Stimulated activated CD4-positive, alpha-beta T cell treated with anti-CD3 and anti-CD28 coated beads, Interleukin-15, amount 100 ng/mL, for 24 hours (primary cell): ENCODE results near the gene HIPK2.

Experiments used
- DNase-seq: peaks from one replicate; pipeline ENCODE4 v3.0.0-alpha.2; 2020

The HIPK2 gene

DNA sequence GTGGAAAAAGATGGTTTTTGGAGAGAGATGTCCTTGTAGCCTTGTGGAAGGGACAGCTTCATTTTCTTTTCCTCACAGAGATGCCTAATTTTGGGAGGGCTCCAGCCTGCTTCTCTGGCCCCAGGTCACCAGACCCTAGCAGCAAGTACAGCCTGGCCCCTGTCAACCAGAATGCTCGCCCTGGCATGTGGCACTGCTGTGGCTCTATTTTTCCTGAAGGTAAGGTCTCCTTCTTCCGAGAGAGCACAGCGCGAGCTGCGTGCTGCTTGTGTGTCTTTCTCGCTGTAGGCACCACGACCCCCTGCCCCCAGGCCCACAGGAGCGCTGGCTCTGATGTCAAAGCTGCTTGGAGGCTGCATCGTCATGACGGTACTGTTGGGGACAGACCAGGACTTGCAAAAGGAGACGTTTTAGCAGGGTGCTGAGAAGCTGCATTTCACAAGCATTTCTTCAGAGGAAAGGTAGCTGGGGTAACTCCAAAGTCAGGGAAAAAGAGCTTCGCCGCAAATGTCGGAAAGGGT, 195.6 kb downstream of the HIPK2 start:
- DNase-seq: no peak

DNA sequence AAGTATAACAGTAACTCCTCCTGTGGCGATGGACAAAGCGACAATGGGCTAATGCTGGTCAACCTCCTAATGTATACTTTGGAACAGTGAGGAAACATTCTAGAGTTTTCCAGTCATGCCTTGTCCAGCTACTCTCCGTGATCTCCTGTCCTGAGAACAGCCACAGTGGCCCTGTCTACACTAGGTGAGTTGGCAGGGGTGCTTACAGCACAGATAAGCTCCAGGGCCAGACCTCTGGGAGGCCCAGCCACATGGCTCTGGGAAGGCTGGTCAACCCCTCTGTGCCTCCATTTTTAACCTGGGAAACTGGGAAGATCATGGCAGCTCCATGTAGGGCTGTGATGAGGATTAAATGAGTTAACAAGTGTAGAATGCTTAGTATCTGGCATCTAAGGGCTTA, 197.4 kb downstream of the HIPK2 start:
- DNase-seq: no peak

DNA sequence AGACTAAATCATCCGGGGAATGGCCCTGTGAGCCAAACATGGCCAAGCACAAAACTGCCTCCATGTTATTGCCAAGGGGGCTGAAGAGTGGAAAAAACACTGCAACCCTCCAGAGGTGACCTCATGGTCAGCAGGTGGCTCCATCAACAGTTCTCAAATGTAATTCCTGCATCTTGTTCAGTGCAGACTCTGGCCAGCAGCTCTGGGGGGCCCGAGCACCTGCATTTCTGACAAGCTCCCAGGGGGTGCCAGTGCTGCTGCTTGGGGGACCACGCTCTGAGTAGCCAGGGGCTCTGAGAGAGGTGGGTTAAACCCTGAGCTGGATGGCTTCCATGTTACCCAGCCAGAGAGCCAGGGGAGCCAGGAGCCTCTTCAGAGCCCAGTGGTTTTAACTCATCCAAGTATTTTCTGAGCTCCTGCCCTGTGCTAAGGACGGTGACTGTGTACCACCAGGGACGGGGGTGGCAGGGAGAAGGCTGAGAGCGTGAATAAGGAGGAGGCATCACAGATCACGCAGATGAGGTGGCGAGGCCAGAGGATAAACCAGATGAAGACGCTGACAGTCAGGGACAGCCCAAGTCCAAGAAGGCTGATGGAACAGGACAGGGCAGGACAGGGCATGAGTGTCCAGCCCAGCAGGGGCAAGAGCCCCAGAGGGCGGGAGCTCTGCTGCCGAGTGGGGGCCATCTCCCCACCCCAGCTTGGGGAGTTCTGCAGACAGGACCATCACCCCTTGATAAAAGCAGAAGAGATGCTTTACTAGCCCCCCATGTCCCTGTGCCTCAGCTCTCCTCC, 201.4 kb downstream of the HIPK2 start:
- no peak for DNase-seq

DNA sequence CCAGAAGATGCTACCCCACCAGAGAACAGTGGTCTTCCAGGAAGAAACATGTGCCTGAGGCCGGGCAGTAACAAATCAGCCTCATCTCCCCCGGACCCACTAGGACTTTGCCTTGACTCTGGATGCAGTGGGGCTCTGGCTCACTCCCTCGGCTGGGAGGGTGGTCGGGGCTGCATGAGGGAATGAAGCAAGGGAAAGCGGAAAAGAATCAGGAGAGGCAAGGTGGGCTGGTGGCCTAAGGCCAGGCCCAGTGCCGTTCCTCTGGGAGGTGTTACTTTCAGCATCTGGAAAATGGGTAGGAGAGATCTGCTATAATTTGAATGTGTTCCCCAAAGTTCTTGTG, 202.5 kb downstream of the HIPK2 start:
- no peak for DNase-seq

DNA sequence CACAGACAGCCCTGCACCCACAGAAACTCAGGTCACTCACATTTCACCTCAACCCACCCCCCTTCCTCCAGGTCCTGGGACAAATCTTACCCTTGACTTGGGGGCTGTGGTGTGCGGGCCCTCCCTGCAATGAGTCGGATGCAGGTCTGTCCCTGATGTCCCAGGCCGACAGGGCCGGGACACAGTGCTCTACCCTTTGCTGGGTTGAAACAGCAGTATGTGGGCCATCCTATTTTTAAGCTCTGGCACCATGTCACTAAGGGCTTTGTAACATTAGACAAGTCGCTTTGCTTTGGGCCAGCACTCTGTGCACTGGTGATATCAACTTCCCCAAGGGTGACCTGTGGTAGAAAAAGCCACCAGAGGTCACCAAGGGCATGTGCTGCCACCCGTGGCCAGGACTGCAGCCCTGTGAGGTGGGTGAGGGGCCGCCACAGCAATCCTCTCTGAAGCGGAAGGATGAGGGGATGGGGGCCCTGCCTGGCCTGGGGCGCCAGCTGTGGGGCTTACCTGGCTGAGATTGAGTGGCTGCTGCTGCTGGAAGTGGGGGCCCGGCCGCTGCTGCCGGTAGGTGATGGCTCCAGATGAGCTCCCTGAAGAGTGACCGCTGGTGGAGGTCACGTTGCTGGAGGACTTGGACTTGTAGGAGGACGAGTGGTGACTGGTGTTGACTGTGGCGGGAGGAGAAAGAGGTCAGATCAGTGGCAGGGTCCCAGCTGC, 203.0 kb downstream of the HIPK2 start:
- no peak for DNase-seq

DNA sequence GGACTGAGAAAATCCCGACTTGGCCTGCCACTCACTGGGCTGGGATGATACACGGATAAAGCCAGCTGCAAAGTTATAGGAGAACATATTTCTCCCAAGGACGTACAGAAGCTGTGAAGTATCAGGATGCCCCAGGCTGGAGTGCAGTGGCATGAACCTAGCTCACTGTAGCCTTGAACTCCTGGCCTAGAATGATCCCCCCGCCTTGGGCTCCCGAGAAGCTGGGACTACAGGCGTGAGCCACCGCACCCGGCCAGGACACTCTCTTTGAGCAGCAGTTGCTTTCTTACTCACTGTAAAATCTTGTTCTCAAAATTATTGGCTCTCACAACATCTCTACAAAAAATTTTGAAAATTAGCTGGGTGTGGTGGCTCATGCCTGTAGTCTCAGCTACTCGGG, 203.9 kb downstream of the HIPK2 start:
- no peak for DNase-seq

DNA sequence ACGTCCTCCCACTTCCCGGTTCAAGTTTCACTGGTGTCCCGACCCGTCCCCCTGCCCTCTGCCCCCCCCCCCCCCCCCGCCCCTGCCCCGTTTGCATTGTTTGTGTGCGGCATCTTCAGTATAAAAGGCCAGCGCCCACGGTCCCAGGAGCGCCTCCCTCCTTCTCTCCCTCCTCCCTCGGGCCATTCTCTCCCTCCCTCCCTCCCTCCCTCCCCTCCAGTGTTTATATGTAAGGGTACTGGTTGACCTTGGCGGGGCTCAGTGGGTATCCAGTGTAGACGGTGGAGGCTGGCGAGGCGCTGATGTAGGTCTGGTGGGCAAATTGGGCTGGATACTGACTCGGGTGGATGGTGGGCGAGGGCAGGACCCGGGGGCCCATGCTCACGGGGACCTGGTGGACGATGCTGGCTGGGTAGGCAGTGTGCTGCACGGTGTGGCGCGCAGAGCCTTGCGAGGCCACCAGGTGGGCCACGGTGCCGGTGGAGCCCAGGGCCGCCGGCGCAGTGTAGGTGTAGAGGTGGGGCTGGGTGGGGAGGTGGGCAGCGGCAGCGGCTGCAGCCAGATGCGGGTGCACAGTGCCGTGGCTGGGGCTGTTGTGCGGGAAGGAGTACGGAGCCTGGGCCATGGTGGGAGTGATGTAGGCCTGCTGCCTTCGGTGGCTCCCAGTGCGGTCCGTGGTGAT, 205.0 kb downstream of the HIPK2 start:
- no peak for DNase-seq

DNA sequence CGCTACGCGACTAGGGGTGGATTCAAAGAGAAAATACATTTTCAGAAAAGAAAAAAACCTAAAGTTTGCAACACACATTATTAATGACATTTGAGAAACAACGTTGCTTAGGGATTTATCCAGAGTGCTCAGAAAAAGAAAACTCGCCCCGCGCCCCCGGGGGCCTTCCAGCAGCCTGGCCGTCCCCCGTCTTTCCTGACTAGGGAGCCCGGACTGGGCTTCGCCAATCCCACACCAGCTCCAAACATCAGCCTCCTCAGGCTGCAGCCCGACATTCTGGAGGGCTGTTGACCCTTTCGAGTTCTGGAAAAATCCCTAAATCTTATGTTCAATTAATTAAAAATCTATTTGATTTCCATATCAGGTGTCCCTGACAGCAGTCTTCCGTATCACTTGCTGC, 205.7 kb downstream of the HIPK2 start:
- no peak for DNase-seq

DNA sequence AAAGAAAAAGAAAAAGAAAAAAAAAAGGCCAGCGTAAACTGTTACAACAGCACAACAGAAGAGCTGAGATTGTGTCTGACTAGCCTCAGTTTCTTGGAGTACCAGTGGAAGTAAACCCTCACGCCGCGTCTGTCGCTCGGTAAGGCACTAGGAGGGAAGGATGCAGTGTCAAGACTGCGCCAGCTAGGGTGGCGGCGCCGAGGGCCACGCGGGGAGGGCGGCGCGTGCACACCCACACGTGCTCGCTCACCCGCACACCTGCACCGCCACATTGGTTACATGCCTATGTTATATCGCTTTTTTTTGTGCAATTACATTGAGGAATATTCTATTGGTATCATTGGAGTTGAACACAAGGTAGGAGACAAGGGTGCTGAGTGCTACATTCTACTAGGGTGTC, 206.1 kb downstream of the HIPK2 start:
- DNase-seq: no peak

DNA sequence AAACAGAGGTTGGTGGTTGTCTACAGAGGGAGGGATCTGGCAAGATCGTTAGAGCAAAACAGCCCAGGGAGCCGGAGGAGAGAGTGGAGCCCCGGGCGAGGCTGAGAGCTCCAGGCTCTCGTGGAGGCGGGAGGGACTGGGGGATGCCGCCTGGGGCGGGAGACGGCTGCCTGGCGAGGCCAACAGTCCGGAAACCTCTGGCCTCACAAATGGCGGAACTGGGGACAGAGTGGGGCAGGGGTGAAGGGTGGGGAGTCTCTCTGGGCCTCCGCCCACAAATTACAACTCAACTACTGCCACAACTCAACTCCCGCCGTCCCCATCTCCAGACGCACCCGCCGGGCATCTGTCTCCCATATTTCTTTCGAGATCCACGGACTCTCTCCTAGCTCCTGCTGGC, 206.6 kb downstream of the HIPK2 start:
- DNase-seq: no peak

DNA sequence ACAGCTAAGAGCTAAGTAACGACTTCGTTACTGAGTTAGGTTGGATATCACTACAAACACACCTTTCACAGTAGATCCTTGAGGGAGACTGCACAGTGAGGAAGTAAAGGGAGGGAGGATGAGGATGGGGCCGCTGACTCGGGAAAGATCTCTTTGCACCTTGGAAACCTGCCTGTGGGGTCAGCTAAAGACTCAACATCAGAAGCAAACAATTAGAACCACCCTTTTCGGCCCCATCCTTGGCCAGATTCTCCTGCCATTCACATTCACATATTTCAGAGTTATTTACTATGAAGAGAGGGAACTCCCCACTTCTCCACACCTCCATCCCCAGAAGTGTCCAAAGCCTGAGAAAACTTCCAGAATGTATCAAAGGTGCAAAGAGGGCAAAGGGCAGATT, 207.2 kb downstream of the HIPK2 start:
- DNase-seq: no peak

DNA sequence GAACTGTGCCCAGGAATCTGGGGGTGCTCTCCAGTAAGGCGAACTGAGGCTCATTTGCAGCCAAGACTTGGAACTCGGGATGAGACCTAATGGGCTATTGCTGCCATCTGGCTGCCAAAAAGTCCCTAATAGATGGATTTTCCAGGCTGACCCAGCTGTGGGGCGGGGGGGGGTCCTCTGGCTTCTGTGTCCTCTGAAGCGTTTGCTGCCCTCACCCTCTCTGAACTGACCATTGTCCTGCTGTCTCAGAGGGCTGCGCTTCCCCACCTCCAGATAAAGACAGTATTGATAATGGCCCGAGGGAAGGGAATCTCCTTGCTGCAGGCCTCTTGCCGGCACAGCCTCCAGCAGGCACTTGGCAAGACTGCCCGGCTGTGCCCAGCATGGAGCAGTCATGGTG, 207.7 kb downstream of the HIPK2 start:
- DNase-seq: no peak

DNA sequence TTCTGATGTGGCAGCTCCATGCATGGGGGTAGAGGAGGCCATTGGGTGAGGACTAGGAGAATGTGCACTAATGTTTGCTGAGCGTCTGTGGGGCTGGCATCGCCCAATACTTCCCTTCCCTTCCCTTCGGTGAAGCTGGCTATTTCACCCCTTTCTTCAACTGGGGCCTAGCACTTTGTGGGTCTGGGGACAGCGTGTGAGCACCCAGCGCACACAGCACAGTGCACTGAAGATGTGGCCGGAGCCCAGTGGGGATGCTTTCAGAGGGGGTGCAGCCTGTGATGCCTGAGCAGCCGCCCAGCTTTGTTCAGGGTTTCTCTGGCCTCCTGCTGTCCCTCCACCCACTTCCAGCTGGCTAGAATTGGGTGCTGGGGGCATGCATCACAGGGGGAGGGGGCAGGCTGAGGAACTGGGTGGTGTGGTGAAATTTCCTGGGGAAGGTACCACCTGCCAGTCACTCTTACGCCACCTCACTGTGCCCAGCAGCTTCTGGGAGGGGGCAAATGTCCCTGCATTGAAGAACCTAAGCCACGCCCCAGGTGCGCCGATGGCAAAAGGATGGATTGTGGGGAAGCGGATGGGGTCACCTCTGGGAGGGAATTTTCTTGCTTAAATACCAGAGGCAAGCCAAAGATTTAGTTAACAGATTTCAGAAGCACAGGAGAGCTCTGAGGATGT, 208.8 kb downstream of the HIPK2 start:
- DNase-seq: no peak

DNA sequence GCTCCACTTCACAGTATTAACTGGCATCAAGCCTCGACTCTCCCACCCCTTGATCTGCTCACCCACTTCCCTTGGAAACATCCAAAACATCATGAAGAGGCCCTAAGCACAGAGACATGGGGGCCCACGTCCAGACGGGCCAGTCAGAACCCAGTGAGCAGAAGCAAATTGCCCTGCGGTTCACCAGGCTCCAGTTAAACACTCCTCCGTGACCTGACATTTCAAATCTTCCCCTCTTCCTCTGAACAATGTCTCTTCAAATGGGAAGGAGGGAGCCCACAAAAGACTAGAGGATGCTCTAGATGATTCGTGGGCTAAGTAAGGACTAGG, 209.5 kb downstream of the HIPK2 start:
- no peak for DNase-seq

DNA sequence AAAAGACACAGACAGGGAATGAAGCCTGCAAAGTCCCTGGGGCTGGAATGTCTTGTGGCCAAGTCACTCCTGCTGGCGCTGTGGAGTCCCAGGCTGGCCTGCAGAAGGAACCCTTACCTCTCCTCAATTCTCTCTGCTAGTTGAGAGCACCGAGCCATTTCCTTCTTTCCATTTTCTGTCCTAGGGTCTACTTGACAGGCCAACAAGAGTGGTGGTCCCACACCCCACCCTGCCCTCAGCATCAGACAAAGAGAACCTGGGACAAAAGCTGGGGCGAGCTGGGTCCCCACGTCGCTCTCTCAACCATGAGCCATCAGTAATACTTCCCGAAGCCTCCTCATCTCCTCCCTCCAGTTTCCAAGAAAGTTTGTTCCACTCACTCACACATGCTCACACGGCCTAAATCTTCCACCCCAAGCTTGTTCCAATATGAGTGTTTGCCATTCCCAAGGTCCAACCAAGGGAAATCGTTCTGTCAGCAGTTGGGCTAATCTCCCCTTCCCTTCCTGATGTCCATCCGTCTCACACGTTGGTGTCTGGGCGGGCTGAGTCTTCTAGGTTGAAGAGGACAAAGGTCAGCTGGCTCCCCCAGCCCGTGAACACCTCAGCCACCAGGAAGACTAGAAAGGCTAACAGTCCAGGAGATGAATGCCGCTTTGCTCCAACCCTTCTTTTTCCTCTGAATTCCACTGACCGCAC, 210.0 kb downstream of the HIPK2 start:
- no peak for DNase-seq

DNA sequence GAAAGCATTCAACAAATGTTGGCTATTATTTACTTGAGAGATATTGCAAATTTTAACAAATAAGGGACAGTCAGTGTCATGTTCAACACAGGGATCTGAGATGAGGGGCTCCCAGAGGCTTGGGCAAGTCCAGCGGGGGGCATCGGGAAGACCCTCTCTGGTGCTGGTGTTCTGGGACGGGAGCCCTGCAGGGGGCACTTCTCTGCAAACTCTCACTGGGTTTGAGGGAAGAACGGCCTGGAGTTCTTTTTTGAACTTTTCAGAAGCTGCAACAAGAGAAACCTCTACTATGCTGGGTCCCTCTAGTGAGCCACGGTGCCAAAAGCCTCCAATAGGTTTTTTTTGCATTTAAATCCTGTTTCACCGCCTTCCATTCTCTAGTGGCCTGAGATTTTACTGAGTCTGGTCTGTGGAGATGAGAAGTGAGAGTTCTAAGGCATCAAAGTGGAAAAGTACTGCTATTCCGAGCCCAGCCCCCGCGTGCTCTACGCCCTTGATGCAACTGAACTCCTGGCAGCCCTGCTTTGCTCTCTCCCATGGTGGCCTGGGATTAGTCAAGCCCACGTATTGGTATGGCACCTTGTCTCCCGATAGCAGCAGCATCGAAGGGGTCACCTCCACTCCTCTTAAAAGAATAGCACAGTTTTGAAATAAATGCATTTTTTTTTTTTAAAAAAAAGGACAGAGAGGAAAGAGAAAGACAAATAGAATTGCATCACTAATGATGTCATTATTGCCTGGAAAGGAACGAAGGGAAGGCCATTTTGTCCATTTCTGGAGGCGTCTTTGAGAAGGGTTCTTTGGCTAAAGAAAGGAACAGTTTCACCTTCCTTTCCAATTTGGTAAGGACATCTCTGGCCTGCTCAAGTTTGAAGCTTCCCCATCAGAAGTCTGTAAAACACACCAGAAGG, 210.8 kb downstream of the HIPK2 start:
- DNase-seq: no peak

DNA sequence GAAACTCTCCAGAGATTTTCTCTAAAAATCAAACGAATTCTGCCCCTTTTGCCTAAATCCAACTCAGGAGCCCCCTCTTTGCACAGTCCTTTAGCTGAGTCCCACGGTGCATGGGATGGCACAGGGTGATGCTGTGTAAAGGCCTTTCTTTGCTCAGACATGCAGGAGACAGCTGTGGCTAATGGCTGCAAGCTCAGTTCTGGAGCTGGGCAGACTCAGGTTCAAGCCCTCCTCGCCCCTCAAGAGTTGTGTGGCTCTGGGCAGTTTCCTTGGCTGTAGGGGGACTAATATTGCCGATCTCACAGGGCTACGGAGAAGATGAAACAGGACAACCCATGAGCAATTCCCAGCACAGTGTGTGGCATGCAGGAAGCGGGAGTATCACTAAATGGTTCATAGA, 211.7 kb downstream of the HIPK2 start:
- DNase-seq: no peak

DNA sequence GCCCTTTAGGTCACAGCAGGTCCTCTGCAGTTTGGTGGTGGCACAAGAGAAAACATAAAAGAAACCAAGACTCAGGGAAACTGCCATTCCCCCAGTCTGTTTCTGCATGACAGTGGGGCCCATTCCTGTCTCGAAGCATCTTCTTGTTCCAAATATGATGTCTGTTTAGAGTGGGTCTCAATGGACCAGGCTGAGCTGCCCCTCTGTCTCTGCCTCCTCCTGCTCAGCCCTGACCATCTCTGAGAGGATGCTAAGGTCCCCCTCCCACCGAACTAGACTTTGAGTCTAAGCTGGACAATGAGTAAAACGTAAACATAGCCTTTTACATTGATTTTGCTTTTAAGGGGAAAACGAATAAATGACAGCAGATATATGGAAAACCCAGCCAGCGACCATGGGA, 213.9 kb downstream of the HIPK2 start:
- no peak for DNase-seq

DNA sequence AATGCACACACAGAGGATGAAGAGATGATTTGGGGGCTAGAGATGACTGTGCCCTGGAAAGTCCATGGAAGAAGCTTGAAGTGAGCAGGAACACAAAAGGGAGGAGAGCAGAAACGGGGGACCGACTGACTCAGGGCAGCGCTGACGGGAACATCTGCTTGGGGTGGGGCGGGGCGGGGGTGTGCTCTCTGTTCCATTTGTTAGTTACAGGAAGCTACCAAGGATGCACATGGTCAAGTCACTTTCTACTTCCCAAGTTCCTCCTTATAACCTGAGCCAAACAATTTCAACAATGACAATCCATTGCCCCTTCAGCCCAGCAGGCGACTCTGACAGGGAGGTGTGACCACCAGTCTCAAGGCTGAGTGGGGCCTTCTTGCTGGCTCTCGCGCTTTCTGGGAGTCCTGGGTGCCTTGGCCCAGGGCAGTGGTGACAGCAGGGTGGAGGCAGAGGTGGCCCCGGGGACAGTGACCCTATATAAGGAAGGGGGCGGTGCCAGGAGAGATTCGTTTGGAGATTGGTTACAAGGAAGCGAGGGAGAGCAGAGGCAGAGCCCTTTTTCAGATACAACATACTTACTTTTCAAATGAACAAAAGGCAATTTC, 214.7 kb downstream of the HIPK2 start:
- no peak for DNase-seq

DNA sequence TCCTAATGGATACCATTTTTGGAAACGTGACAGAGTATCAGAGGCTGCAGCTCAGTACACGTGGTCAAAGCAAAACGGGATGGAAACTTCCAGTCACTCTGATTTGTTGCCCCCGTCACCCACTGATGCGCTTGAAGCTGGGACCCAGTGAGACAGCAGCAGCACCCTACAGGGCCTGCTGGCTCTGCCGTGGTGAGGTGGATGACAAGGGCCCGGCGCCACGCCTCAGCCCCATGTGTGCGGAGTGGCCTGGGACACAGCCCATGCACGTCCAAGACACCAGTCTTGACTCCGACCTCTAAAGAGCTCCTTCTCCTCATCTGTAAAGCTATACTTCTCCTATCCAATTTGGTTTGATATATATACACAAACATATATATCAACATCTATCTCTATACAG, 215.3 kb downstream of the HIPK2 start:
- no peak for DNase-seq

DNA sequence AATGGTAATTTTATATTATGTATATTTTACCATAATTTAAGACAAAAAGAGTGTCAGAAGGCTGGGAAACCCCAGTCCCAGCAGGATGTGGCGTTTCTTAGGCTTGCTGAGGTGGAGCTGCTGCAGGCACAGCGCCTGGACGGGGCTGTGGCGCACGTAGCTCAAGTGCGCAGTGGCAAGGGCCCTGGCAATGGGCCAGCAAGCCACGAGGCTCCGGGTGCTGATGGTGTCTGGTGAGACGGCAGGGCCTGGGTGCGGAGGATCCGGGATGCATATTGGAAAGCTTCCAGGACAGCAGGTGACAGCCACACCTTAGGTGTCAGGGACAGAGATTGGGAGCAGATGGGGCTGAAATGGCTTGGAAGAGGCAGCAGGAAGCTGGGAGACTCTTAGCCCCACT, 217.1 kb downstream of the HIPK2 start:
- DNase-seq: no peak
